Stimulated activated CD8-positive, alpha-beta memory T cell treated with anti-CD3 and anti-CD28 coated beads, Interleukin-4, amount 100 ng/mL, for 1 hour (primary cell): Measurements from ENCODE around the gene DUS2.
"Not testable (repeated sequence)": the region's sequence is repeated elsewhere in the genome, so short reads cannot be mapped to it uniquely, and the experiment has no call there.

ENCODE experiments used
- DNase-seq, 2 donors: peaks; one replicate each; pipeline ENCODE4 v3.0.0-alpha.2; 2020; ENCODE audit warnings: low read depth in 2 of 2, low spot score in 1 of 2

Gene DUS2

DNA sequence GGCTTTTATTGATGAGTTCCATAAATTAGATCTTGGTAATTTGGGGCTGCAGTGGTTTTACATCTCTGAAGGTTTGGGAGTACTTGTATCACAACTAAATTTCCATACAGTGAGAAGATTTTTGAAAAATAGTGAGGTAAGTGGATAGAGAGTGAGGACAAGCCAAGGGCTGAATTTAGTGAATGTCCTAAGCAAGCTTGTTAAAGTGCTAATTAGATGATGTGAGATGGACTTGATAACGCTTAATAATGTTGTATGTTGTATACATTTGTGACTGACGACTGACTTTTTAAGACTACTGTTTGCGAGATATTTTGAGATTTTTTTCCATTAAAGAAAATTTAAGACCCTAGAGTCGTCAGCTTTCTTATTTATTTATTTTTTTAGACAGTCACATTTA, 66.0 kb downstream of the DUS2 start:
- no peak for DNase-seq

DNA sequence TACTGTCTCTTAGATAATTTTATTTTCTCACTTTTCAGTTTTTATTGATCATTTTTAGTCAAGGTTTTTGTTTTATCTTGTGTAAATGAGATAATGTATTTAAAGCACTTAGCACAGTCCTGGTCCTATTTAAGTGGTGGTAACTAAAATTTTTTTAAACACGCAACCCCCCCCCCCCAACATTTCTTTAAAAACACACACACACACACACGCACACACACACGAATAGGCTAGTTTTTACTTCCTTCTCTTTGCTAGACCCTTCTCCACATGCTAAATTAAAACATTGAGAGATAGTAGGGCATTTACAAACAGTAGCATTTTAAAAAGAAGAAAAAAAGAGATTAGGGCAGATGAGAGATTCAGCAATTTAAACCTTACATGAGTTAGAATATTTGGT, 67.0 kb downstream of the DUS2 start:
- no peak for DNase-seq

DNA sequence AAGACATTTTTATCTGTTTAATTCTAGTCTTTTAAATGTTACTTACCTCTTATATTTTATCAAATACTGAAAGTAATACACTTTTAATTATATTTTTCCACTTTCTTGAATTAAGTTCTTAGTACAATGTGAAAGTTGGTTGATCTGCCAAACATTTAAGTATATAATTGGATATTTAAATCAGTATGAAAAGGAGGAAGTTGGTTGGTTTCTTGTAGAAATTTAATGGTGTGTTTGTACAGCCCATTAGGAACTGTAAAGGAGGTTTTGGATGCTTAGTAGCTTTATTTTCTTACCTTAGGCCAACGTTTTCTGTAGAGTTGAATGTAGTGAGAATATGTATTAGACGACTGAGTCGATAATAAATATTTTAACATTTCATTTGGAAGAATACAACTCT, 67.4 kb downstream of the DUS2 start:
- DNase-seq = no peak

DNA sequence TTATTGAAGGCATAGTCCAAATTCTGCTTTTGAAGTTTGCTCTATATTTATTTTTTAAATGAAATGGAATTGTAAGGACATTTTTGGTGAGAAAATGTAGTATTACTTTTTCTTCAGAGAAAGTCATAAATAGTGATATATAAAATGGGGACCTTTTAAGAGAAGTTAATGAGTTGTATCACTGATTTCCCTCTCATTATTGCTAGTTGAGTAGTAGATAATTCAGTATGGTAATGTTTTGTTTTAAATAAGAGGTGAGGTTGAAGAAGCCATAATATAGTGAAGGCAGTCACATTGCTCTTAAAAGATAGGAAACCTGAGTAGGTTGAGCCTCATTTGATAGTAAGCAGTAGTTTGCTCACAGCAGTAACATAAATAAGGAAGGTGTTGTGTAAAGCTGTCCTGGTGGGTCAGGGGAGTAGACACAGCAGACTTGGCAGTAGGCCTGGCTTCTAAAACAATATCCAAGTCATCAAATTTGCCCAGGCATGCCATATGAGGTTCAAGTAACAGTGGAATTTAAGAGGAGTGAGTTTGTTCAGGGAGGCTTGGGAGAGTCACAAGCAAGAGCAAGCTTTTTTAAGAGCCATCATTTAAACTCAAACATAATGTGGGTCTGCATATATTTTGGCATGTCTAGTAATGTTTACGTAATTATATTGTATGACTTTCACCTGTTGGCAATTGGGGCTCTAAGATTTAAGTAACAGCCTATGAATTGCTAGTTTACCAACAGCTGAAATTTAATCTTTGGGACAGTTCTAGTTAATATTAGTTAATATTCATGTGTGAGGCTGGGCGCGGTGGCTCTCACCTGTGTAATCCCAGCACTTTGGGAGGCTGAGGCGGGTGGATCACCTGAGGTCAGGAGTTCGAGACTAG, 68.5 kb downstream of the DUS2 start:
- no peak for DNase-seq

DNA sequence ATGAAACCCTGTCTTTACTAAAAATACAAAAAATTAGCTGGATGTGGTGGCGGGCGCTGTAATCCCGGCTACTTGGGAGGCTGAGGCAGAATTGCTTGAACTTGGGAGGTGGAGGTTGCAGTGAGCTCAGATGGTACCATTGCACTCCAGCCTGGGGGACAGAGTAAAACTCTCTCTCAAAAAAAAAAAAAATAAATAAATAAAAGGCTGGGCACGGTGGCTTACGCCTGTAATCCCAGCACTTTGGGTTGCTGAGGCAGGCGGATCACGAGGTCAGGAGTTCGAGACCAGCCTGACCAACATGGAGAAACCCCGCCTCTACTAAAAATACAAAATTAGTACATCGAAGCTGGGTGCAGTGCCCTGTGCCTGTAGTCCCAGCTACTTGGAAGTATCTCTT, 69.2 kb downstream of the DUS2 start:
- not testable (repeated sequence) for DNase-seq

DNA sequence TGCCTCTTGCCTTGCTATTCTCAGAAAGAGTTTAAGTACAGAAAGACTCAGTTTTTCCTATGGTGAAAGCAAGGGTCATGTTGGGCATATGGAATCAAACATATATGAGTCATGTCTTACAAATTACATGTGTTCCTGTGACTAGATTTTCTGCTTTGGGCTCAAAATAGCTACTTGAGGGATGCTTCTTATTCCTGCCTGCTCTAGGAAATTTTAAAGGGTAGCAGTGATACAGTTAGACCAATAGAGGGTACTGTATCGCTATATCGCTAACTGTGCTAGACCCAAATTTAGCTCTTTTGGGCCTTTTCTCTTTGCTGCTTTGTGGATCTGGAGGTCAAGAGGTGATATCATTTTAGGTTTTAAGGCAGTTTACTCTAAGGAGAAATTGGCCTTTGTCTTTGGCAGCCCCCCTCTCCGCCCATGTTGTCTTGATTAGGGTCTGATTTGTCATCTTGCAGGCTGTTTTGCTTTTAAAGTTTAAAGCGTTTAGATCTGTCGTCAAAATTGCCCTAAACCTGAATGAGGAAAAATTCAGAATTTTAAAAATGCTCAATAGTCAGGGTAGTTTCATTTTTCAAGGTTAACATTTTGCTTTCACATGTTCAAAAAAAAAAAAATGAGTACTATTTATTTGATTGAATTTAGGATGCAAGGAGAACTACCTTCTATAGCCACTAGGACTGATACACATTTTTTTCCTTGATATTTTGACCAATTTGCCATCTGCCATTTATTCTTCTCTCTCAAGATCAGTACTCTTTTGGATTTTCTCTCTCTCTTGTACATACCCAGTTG, 70.9 kb downstream of the DUS2 start:
- no peak for DNase-seq

DNA sequence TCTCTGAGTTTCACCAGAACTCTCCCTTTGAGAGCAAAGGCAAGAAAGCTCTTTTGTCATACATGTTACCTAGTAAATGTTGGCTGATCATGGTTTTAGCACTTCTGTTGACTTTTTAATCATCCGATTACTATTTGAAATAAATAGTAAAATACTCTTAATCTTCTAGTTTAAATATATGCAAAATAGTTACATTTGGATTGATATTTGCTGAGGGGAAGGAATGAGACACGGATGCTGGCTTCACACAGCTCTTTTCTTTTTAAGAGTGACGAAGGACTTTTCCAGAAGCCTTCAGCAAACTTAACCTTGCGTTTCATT, 71.5 kb downstream of the DUS2 start:
- DNase-seq = no peak

DNA sequence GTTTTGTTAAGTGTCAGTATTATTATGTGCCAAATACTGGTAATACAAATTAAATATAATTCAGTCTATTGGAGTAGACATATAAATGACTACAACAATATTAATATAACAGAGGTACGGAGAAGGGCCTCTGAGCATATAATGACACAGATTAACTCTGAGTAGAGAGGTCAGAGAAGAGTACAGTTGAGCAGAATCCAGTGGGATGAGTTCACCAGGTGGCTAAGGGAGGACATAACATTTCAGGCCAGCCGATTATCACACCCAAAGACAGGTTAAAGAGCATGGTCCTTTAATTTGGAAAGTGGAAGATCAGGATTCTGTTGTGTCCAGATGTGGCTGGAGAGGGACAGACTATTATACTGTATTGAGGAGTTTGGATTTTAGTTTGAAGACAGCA, 73.4 kb downstream of the DUS2 start:
- no peak for DNase-seq

DNA sequence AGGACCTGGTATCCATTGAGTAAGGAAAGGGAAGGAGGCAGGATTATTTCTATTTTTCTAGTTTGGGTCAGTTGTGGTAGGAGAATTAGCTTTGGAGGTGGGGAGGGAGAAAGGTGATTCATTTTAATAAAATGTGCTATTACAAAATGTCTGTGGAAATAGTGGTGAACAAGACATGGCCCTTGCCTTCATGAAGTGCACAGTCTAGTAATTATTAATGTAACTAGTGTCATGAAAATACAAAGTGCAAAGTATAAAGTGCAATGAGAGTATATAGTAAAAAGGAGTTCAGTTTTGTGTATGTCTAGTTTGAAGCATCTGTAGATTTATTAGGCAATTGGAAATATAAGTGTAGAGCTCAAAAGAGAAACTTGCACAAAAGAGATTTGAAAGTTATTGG, 74.0 kb downstream of the DUS2 start:
- no peak for DNase-seq

DNA sequence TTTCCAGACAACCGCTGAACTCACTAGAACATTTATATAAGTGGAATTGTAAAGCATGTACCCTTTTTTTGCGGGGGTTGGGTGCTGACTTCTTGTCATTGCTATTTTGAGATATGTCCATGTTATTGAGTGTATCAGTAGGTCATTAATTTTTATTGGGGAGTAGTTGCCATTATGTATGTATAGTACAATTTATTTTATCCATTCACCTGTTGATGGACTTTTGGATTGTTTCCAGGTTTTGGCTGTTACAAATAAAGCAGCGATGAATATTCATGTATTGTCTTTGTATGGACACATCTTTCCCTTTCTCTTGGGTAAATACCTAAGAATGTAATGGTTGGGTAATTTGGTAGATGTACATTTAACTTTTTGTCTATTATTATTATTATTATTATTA, 74.8 kb downstream of the DUS2 start:
- no peak for DNase-seq

DNA sequence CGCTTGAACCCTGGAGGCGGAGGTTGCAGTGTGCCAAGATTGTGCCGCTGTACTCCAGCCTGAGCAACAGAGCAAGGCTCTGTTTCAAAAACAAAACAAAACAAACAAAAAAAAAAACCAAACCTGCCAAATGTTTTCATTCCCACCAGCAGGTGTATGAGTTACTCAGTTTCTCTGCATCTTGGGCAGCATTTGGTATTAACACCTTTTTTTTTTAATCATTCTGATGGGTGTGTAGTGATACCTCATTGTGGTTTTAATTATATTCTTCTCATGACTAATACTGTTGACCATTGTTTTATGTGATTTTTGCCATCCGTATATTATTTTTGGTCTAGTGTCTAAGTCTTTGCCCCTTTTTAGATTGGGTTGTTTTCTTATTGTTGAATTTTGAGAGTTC, 77.4 kb downstream of the DUS2 start:
- no peak for DNase-seq

DNA sequence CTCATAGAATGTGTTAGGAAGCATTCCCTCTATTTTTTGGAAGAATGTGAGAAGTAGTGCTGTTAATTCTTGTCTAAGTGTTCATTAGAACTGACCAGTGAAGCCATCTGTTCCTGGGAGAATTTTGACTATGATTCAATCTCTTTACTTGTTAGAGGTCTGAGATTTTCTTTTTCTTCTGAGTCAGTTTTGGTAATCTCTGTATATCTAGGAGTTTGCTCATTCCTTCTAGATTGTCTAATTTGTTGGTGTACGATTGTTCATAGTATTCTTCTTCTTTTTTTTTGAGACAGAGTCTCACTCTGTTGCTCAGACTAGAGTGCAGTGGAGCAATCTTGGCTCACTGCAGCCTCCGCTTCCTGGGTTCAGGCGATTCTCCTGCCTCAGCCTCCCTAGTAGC, 82.5 kb downstream of the DUS2 start:
- no peak for DNase-seq

DNA sequence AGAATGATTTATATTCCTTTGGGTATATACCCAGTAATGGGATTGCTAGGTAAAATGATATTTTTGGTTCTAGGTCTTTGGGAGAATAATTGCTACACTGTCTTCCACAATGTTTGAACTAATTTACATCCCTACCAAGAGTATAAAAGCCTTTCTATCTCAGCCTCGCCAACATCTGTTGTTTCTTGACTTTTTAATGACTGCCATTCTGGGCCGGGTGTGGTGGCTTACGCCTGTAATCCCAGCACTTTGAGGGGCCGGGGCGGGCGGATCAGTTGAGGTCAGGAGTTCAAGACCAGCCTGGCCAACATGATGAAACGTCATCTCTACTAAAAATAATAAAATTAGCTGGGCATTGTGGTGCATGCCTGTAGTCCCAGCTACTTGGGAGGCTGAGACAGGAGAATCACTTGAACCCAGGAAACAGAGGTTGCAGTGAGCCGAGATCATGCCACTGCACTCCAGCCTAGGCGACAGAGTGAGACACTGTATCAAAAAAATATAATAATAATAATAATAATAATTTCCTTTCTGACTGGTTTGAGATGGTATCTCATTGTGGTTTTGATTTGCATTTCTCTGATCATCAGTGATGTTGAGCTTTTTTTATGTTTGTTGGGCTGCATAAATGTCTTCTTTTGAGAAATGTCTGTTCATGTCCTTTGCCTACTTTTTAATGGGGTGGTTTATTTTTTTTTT, 84.3 kb downstream of the DUS2 start:
- DNase-seq = not testable (repeated sequence)

DNA sequence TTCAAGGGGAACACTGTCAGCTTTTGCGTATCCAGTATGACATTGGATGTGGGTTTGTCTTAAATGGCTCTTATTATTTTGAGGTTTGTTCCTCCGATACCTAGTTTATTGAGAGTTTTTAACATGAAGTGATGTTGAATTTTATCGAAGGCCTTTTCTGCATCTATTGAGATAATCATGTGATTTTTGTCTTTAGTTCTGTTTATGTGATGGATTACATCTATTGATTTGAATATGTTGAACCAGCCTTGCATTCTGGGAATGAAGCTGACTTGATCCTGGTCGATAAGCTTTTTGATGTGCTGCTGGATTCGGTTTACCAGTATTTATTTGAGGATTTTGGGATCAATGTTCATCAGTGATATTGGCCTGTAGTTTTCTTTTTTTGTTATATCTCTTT, 86.1 kb downstream of the DUS2 start:
- not testable (repeated sequence) for DNase-seq

DNA sequence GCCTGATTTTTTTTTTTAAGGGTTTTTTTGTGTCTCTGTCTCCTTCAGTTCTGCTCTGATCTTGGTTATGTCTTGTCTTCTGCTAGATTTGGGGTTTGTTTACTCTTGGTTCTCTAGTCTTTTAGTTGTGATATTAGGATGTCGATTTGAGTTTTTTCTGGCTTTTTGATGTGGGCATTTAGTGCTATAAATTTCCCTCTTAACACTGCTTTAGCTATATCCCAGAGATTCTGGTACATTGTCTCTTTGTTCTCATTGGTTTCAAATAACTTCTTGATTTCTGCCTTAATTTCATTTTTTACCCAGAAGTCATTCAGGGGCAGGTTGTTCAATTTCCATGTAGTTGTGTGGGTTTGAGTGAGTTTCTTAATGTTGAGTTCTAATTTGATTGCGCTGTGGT, 87.5 kb downstream of the DUS2 start:
- not testable (repeated sequence) for DNase-seq

DNA sequence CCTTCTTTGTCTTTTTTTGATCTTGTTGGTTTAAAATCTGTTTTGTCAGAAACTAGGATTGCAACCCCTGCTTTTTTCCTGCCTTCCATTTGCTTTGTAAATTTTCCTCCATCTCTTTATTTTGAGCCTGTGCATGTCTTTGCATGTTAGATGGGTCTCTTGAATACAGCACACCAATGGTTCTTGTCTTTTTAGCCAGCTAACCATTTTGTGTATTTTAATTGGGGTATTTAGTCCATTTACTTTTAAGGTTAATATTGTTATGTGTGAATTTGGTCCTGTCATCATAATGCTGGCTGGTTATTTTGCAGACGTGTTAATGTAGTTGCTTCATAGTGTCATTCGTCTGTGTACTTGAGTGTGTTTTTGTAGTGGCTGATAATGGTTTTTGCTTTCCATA, 88.3 kb downstream of the DUS2 start:
- DNase-seq = no peak

DNA sequence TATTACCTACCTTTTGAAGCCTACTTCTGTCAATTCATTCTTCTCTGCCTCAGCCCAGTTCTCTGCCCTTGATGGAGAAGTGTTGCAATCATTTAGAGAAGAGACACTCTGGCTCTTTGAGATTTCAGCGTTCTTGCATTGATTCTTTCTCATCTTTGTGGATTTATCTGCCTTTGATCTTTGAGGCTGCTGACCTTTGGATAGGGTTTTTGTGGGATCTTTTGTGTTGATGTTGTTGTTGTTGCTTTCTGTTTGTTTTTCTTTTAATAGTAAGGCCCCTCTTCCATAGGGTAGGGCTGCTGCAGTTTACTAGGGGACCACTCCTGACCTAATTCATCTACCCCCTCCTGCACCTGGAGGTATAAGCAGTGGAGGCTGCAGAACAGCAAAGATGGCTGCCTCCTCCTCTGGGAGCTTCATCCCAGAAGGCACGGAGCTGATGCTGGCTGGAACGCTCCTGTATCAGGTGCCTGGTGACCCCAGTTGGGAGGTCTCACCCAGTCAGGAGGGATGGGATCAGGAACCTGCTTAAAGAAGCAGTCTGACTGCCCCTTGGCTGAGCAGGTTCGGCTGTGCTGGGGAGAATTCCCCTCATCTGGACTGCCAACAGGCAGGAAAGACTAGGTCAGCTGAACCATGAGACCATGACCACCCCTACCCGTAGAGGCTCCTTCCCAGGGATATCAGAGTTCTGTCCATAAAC, 90.1 kb downstream of the DUS2 start:
- DNase-seq = no peak

DNA sequence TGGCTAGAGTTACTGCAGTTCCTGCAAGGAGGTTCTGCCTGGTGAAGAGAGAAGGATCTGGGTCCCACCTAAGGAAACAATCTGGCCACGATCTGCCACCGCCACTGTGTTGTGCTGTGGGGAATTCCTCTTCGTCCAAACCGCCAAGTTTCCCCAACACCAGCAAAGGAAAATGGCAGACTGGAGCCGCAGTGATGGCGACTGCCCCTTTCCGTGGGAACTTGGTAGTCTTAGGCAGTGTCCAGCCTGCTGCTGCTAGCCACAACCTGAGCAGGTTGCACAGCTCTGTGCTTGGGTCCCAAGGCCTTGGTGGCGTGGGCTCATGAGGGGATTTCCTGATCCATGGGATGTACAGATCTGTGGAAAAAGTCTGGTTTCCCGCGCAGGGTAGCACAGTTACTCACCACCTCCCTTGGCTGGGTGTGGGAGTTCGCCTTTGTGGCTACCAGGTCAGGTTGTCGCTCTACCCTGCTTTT, 90.7 kb downstream of the DUS2 start:
- DNase-seq = no peak

DNA sequence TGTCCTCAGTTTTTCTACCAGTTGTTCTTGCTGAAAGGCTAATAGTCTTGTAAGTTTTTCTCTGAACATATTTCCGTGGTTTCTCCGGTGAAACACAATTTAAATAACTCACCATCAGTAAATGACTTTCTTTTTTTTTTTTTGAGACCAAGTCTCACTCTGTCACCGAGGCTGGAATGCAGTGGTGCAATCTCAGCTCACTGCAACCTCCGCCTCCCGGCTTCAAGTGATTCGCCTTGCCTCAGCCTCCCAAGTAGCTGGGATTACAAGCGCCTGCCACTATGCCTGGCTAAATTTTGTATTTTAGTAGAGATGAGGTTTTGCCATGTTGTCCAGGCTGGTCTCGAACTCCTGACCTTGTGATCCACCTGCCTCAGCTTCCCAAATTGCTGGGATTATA, 91.9 kb downstream of the DUS2 start:
- DNase-seq = not testable (repeated sequence)

DNA sequence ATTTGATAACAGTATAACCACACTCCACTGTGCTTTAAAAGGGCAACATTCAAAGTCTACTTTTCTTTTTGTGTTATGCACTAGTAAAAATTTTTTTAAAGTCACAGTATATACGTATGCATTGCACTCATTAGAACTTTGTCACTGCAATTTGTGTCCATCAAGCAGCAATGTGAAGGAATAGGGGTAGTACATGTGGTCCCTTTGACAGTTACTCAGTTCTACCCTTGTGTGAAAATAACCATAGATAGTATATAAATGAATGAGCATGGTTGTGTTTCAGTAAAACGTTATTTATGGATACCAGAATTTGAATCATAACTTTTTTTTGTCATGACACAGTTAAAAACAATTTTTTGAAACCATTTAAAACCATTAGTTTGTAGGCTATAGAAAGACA, 92.8 kb downstream of the DUS2 start:
- DNase-seq = no peak

DNA sequence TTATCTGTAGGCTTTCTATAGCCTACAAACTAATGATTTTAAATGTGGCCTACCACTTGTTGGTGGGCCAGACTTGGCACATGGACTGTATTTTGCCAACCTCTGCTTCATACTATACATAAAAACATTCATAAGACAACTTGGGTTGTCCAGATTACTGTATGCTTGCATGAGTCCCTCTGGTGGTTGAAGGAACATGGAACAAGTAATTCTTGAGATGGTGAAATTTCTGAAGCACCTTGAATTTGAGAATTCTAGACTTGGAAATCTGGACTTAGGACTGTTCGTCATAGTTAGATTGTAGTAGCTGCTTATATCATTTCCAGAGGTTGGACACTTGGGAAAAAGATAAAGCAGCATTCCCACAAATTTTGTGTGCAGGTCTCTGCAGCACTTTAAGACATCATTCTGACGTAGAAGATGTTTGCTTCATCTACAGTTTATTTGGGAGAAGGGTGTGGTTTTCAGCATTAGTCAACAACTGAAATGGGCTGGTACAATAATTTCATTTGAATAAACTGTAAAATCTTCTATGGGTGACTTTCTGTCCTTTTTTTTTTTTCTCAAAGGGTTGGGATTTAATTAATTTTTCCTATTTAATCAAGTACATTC, 93.3 kb downstream of the DUS2 start:
- DNase-seq = no peak
